HG03439 (cell line): ENCODE results near the gene KREMEN2.

ENCODE experiments used
- ATAC-seq: cut with Tn5 transposase; IDR thresholded peaks from one replicate; pipeline ENCODE4 v1.9.1; 2021; ENCODE audit warnings: mild to moderate bottlenecking, moderate library complexity; ENCODE audit not compliant: unreplicated experiment

The KREMEN2 gene

GRCh38 chr16:3000540-3000939 lies 36.5 kb downstream of the KREMEN2 start:
- ATAC-seq = no peak

GRCh38 chr16:3001316-3001715 lies 37.2 kb downstream of the KREMEN2 start:
- ATAC-seq = no peak

GRCh38 chr16:3003582-3004270 lies 39.7 kb downstream of the KREMEN2 start:
- peak; percentile 95 for ATAC-seq

GRCh38 chr16:3004319-3004718 lies 40.2 kb downstream of the KREMEN2 start:
- no peak for ATAC-seq

- ATAC-seq = no peak
Measured at GRCh38 chr16:3004781-3005284, 40.8 kb downstream of the KREMEN2 start.

- no peak for ATAC-seq
Measured at GRCh38 chr16:3007059-3007956, 43.2 kb downstream of the KREMEN2 start.

- no peak for ATAC-seq
Measured at GRCh38 chr16:3007957-3008689, 44.0 kb downstream of the KREMEN2 start.

- no peak for ATAC-seq
Measured at GRCh38 chr16:3008690-3009037, 44.6 kb downstream of the KREMEN2 start.

GRCh38 chr16:3009568-3010390 lies 45.7 kb downstream of the KREMEN2 start:
- ATAC-seq = no peak

GRCh38 chr16:3010510-3010909 lies 46.4 kb downstream of the KREMEN2 start:
- ATAC-seq = no peak

- no peak for ATAC-seq
Measured at GRCh38 chr16:3012246-3012645, 48.2 kb downstream of the KREMEN2 start.

GRCh38 chr16:3012828-3013420 lies 48.8 kb downstream of the KREMEN2 start, which contains the start of gene CLDN9:
CLDN9 (plus strand) TSS chr16:3012923; CDS start chr16:3013363, 440 bp downstream.
- no peak for ATAC-seq

- ATAC-seq = no peak
Measured at GRCh38 chr16:3013491-3013951, 49.4 kb downstream of the KREMEN2 start.

- no peak for ATAC-seq
Measured at GRCh38 chr16:3013998-3014690, 50.1 kb downstream of the KREMEN2 start.

- ATAC-seq = no peak
Measured at GRCh38 chr16:3014971-3015370, 50.9 kb downstream of the KREMEN2 start.

GRCh38 chr16:3015865-3016521 lies 51.9 kb downstream of the KREMEN2 start:
- no peak for ATAC-seq

- no peak for ATAC-seq
Measured at GRCh38 chr16:3017344-3017743, 53.3 kb downstream of the KREMEN2 start.
